Measurements from ENCODE around the gene HPS1.

- TF ChIP-seq, protein P1, sequence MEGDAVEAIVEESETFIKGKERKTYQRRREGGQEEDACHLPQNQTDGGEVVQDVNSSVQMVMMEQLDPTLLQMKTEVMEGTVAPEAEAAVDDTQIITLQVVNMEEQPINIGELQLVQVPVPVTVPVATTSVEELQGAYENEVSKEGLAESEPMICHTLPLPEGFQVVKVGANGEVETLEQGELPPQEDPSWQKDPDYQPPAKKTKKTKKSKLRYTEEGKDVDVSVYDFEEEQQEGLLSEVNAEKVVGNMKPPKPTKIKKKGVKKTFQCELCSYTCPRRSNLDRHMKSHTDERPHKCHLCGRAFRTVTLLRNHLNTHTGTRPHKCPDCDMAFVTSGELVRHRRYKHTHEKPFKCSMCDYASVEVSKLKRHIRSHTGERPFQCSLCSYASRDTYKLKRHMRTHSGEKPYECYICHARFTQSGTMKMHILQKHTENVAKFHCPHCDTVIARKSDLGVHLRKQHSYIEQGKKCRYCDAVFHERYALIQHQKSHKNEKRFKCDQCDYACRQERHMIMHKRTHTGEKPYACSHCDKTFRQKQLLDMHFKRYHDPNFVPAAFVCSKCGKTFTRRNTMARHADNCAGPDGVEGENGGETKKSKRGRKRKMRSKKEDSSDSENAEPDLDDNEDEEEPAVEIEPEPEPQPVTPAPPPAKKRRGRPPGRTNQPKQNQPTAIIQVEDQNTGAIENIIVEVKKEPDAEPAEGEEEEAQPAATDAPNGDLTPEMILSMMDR (IDR thresholded peaks at IDR 0.05): no peak
- no peak for TF ChIP-seq POLR2A (IDR thresholded peaks at IDR 0.05)
Observed at GRCh38 chr10:98411166-98411565, 35.6 kb downstream of the HPS1 start.
